ENCODE data around the gene CFAP107.

CFAP107 gene

DNA sequence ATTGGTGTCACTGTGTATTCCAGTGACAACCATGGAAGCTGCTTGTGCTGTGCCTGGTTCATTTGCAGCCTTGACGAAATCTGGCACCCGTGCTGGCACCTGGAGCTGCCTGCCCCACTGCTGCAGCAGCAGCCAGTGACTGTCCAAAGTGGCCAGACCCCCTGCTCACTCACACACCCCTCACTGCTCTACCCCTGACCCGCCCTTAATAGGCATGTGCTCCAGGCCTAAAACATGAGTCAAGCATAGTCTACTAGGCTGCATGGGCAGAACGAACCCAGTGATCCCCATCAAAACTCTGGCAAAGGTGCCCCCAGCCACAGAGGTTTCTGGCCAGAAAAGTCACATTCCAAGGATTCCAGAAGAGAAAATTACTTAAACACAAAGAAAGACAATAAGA, 52.9 kb downstream of the CFAP107 start:
- TF ChIP-seq POLR2AphosphoS5 (IDR thresholded peaks at IDR 0.05; ENCODE audit: low read depth) (no peak), GABPA (IDR thresholded peaks at IDR 0.05; ENCODE audit: low read depth) (no peak), SPI1 (IDR thresholded peaks at IDR 0.05; ENCODE audit: borderline replicate concordance, low read depth) (no peak)
- TF ChIP-seq, protein P1, sequence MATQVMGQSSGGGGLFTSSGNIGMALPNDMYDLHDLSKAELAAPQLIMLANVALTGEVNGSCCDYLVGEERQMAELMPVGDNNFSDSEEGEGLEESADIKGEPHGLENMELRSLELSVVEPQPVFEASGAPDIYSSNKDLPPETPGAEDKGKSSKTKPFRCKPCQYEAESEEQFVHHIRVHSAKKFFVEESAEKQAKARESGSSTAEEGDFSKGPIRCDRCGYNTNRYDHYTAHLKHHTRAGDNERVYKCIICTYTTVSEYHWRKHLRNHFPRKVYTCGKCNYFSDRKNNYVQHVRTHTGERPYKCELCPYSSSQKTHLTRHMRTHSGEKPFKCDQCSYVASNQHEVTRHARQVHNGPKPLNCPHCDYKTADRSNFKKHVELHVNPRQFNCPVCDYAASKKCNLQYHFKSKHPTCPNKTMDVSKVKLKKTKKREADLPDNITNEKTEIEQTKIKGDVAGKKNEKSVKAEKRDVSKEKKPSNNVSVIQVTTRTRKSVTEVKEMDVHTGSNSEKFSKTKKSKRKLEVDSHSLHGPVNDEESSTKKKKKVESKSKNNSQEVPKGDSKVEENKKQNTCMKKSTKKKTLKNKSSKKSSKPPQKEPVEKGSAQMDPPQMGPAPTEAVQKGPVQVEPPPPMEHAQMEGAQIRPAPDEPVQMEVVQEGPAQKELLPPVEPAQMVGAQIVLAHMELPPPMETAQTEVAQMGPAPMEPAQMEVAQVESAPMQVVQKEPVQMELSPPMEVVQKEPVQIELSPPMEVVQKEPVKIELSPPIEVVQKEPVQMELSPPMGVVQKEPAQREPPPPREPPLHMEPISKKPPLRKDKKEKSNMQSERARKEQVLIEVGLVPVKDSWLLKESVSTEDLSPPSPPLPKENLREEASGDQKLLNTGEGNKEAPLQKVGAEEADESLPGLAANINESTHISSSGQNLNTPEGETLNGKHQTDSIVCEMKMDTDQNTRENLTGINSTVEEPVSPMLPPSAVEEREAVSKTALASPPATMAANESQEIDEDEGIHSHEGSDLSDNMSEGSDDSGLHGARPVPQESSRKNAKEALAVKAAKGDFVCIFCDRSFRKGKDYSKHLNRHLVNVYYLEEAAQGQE (IDR thresholded peaks at IDR 0.05; ENCODE audit: insufficient replicate concordance, low read depth), result no peak
- TF ChIP-seq, protein P2, sequence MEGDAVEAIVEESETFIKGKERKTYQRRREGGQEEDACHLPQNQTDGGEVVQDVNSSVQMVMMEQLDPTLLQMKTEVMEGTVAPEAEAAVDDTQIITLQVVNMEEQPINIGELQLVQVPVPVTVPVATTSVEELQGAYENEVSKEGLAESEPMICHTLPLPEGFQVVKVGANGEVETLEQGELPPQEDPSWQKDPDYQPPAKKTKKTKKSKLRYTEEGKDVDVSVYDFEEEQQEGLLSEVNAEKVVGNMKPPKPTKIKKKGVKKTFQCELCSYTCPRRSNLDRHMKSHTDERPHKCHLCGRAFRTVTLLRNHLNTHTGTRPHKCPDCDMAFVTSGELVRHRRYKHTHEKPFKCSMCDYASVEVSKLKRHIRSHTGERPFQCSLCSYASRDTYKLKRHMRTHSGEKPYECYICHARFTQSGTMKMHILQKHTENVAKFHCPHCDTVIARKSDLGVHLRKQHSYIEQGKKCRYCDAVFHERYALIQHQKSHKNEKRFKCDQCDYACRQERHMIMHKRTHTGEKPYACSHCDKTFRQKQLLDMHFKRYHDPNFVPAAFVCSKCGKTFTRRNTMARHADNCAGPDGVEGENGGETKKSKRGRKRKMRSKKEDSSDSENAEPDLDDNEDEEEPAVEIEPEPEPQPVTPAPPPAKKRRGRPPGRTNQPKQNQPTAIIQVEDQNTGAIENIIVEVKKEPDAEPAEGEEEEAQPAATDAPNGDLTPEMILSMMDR (IDR thresholded peaks at IDR 0.05; ENCODE audit: insufficient read depth, low read length), result no peak
- H3K4me3 ChIP-seq (replicated peaks; ENCODE audit: insufficient read depth, low read length), result no peak overlapping the region
- no peak overlapping the region for H3K27ac ChIP-seq (replicated peaks)
- H3K27me3 ChIP-seq (ENCODE audit: insufficient read depth, poor library complexity, severe bottlenecking), result no peaks in the 10 kb centered on the region
- DNase-seq (ENCODE audit: low read depth in 1 of 2, low spot score in 1 of 2), result no peak

DNA sequence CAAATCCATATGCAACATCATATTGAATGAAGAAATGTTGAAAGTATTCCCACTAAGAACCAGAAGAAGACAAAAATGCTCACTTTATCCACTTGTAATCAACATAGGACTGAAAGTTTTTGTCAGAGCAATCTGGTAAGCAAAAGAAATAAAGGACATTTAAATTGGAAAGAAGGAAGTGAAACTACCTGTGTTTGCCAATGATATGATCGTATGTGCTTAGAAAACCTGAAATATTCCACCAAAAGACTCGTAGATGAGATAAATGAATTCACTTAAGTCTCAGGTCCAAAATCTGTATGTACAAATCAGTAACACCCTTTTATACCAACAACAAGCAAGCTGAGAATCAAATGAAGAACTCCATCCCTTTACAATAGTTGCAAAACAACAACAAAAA, 53.7 kb downstream of the CFAP107 start:
- TF ChIP-seq, protein P1 (IDR thresholded peaks at IDR 0.05; ENCODE audit: insufficient replicate concordance, low read depth), result no peak
- TF ChIP-seq, protein P2 (IDR thresholded peaks at IDR 0.05; ENCODE audit: insufficient read depth, low read length), result no peak
- TF ChIP-seq SPI1 (IDR thresholded peaks at IDR 0.05; ENCODE audit: borderline replicate concordance, low read depth) (no peak), GABPA (IDR thresholded peaks at IDR 0.05; ENCODE audit: low read depth) (no peak), POLR2AphosphoS5 (IDR thresholded peaks at IDR 0.05; ENCODE audit: low read depth) (no peak)
- H3K4me3 ChIP-seq (replicated peaks; ENCODE audit: insufficient read depth, low read length), result no peak overlapping the region
- no peak for DNase-seq (ENCODE audit: low read depth in 1 of 2, low spot score in 1 of 2)

DNA sequence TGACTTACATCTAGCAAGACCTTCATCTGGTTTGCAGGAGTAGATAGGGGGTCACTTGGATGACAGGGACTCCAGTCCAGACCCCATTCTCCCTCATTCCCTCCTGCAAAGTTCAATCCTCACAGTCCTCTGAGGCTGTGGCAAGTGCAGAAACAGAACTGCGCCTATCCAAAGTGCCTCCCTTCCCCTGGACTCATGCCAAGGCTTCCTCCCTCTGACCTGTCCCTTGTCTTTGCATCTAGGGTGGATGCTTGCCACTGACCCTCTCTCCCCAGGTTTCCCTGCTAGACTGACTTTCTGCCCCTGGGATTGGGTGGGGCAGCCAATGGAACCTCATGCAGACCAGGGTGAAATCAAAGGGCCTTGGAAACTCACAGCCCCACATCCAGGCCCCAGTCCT, 63.9 kb downstream of the CFAP107 start:
- Histone ChIP-seq H3K4me3 (replicated peaks; ENCODE audit: insufficient read depth, low read length) (no peak overlapping the region), H3K27ac (replicated peaks) (no peak overlapping the region), H3K27me3 (ENCODE audit: insufficient read depth, poor library complexity, severe bottlenecking) (no peaks in the 10 kb centered on the region)
- DNase-seq (ENCODE audit: low read depth in 1 of 2, low spot score in 1 of 2), result no peak
- TF ChIP-seq, protein P2 (IDR thresholded peaks at IDR 0.05; ENCODE audit: insufficient read depth, low read length), result no peak
- no peak for TF ChIP-seq SPI1 (IDR thresholded peaks at IDR 0.05; ENCODE audit: borderline replicate concordance, low read depth)
- no peak for TF ChIP-seq GABPA (IDR thresholded peaks at IDR 0.05; ENCODE audit: low read depth)
- TF ChIP-seq POLR2AphosphoS5 (IDR thresholded peaks at IDR 0.05; ENCODE audit: low read depth), result no peak
- TF ChIP-seq, protein P1 (IDR thresholded peaks at IDR 0.05; ENCODE audit: insufficient replicate concordance, low read depth), result no peak

More for the DNA sequence above, 53.7 kb downstream of the CFAP107 start:
- Histone ChIP-seq H3K27ac (replicated peaks) (no peak overlapping the region), H3K27me3 (ENCODE audit: insufficient read depth, poor library complexity, severe bottlenecking) (no peaks in the 10 kb centered on the region)
